ENCODE results near the gene AIPL1.
A peak's percentile ranks its signal among the peaks of the same experiment; 100 is the strongest.

The AIPL1 gene

DNA sequence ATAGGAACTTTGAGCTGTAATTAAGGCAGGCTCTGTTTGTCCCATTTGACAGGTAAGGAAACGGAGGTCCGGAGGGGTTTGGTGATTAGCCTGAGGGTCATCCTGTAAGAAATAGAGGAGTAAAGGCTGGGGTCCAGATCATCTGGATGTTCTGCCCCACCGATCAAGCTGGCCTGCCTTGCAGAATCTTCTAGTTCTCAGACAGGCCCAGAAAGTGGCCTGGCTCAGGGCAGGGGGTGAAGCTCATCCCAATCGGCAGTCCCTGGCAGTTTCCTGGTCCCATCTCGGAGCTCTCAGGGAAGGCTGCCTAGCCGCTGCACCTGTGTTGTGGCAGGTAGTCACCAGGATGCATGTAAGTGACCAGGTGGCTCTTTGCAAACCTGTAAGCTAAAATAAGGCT is 13.6 kb upstream of the AIPL1 start:
- Mint-ChIP-seq H3K36me3 (peaks cover 0 to 1% of the 10 kb centered on the region in 2 donors), H3K4me3 (no peak overlapping the region), H3K9me3 (no peaks in the 10 kb centered on the region), H3K4me1 (peaks cover 19 to 40% of the 10 kb centered on the region in 2 donors), H3K27me3 (no peaks in the 10 kb centered on the region), H3K27ac (no peak overlapping the region)
- no peak for ATAC-seq (replicated peaks)
- no peak for DNase-seq

DNA sequence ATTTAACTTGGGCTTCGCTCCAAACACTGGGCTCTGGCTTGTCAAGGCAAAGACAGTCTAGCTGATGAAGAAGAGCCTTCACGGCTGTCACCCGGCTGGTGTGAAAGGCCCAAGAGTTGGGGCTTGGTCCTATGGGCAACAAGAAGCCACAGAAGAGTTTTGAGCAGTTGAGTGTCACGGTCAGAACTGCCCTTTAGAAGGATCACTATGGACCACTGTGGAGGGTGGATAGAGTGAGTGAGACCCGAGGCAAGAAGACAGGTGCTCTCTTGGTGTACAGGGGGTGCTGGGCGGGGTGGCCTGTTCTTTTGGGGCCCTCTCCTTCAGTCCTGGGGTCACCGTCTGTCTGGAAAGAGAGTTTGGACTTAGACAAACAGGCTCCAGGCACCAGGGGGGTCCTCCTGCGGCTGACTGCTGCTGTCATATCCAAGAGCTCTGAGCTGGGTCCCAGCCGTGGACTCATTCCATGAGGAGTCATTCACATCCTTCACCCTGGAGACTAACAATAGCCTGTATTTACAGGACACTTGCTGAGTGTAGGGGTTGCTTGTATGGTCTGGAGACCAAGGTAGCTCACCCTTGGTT is 11.7 kb upstream of the AIPL1 start:
- Mint-ChIP-seq H3K4me3 (no peak overlapping the region), H3K36me3 (peaks cover 0 to 1% of the 10 kb centered on the region in 2 donors), H3K4me1 (peaks cover 14 to 23% of the 10 kb centered on the region in 2 donors), H3K27ac (no peak overlapping the region), H3K27me3 (no peaks in the 10 kb centered on the region), H3K9me3 (no peaks in the 10 kb centered on the region)
- DNase-seq: no peak
- no peak for ATAC-seq (replicated peaks)

DNA sequence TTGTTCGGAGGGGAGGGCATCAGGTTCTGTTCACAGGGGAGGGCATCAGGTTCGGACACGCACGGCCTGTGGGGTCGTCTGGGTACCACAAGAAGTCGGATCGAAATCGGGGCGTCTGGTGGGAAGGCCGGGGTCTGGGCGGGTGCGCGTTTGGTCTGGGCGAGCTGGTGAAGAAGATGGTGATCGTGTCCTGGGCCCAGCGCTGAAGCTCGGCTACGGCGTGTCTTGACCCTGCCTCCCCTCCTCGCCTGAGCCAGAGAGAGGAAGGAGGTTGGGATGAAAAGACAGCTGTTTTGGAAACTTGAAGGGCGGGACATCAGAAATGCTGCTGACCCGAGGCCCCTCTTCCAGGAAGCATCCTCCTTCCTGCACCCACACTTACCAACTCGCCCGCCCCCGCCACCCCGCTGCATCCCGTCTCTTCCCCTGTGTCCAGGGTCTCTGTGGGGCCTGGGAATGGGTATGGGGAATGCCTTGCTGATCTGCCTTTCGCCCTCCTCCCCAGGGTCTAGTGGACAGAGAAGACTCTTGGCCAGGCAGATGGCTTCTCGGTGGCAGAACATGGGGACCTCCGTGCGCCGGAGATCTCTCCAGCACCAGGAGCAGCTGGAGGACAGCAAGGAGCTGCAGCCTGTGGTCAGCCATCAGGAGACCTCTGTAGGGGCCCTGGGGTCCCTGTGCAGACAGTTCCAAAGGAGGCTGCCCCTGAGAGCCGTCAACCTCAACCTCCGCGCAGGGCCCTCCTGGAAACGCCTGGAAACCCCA is 9.8 kb upstream of the AIPL1 start:
- Mint-ChIP-seq H3K4me3 (peak overlapping the region; percentile 89), H3K9me3 (no peaks in the 10 kb centered on the region), H3K27ac (peak overlapping the region; percentile 93), H3K27me3 (peaks cover under 1 to 6% of the 10 kb centered on the region in 2 donors), H3K4me1 (peaks cover 6% of the 10 kb centered on the region in 2 donors), H3K36me3 (peaks cover 0 to 1% of the 10 kb centered on the region in 2 donors)
- DNase-seq: no peak
- ATAC-seq (replicated peaks): no peak

DNA sequence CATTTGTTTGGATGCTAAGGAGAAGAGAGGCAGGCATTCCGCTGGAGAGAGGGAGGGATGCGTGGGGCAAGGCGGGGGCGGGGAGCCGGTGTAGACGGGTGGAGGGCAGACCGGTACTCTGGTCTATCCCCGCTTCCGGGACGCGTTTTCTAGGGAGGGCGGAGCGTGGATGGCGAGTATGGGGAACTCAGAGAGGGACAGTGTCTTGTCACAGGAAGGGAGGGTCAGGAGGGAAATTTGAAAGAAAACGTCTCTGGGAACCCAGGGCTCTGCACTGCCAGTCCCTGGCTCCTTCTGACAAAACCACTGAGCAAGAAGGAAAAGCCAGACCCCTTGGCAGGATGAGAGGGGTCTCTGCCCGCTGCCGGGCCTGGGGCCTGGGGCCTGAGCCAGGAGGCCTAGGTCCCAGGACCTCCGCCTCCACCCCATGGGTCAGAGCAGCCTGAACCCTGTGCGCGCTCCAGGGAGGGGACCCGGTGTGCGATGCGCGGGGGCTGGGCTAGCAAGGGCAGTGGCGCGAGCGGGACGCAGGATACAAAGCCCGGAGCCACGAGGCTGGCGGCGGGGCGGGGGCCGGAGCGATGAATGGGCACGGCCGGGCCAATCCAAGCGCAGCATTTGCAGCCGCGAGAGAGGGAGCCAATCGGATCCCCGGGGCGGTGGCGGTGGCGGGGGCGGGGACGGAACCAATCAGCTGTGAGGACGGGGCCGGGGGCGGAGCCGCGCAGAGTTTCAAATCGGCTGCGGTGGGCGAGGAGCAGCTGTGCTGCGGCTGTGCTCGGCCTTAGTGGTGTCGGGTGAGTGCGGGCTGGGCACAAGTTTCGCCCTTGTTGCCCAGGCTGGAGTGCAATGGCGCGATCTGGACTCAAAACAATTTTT is 9.0 kb upstream of the AIPL1 start, which contains the start of gene PIMREG:
TSS of gene PIMREG (plus strand) at position 764 of the 879 bp plus-strand sequence. CDS start 656 bp downstream, outside the sequence.
- H3K4me1 Mint-ChIP-seq: peaks cover 6% of the 10 kb centered on the region in 2 donors
- peak; percentile 93 to 95 for ATAC-seq (replicated peaks)
- DNase-seq: peak; percentile 90
- H3K36me3 Mint-ChIP-seq: peaks cover 0 to 1% of the 10 kb centered on the region in 2 donors
- peak within 1 kb of the TSS; percentile 93 for H3K27ac Mint-ChIP-seq
- peaks cover 9 to 13% of the 10 kb centered on the region in 2 donors for H3K27me3 Mint-ChIP-seq
- H3K9me3 Mint-ChIP-seq: no peaks in the 10 kb centered on the region
- H3K4me3 Mint-ChIP-seq: peak within 1 kb of the TSS; percentile 89

DNA sequence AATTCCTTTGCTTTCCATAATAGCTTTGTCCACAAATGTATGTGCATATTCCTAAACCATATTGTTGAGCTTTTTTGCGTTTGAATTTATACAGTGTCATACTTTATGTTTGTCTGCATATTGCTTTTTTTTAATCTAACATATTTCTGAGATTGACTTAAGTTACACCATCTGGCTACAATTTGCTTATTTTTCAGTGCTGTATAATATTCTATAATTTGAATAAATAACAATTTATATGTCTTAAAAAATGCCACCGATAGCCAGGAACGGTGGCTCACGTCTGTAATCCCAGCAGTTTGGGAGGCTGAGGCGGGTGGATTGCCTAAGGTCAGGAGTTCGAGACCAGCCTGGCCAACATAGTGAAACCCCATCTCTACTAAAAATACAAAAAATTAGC is 7.9 kb upstream of the AIPL1 start:
- peaks cover 6% of the 10 kb centered on the region in 2 donors for H3K4me1 Mint-ChIP-seq
- H3K27ac Mint-ChIP-seq: no peak overlapping the region
- ATAC-seq (replicated peaks) (no peak), DNase-seq (no peak)
- peaks cover 0 to 1% of the 10 kb centered on the region in 2 donors for H3K36me3 Mint-ChIP-seq
- peak overlapping the region in 1 of 2 donors; percentile 89 for H3K4me3 Mint-ChIP-seq
- H3K9me3 Mint-ChIP-seq: no peaks in the 10 kb centered on the region
- peaks cover 12 to 13% of the 10 kb centered on the region in 2 donors for H3K27me3 Mint-ChIP-seq

DNA sequence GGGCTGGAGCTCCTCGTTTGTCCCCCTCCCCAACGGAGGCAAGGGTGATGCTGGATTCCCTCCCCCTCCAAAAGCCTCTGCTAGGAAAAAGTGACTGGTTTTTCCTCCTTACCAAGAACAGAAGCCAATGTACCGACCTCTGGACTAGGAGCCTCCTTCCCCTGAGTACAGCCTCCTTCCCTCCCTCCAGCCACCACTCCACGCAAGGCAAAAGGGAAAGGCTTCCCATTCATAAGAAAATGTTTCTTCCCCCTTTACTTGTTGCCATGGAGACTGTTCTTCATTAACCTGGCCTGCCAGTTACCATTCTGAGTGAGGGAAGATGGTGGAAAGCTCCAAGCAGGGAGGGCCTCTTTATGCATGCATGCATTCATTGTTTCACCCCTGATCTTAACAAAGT is 5.0 kb upstream of the AIPL1 start:
- no peak for DNase-seq
- no peak overlapping the region for H3K27ac Mint-ChIP-seq
- peaks cover 0 to 1% of the 10 kb centered on the region in 2 donors for H3K36me3 Mint-ChIP-seq
- H3K27me3 Mint-ChIP-seq: peaks cover 27% of the 10 kb centered on the region in 2 donors
- H3K4me1 Mint-ChIP-seq: peaks cover 6 to 8% of the 10 kb centered on the region in 2 donors
- H3K4me3 Mint-ChIP-seq: no peak overlapping the region
- no peaks in the 10 kb centered on the region for H3K9me3 Mint-ChIP-seq
- ATAC-seq (replicated peaks): no peak

DNA sequence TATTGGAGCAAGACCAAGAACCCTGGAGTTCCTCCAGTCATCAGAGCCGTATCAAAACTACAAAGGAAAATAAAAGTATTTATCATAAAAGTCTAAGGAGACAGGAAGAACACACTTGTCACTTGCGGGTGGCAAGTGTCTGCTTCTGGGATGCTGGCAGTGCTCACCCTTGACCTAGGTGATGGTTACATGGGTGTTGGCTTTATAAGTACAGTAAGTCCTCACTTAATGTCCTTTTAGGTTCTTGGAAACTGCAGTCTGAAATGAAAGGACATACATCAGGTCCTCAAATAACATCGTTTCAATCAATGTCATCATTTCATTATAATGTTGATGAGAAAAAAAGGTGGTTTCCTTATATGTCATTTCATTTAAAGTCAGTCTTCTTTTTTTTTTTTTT is 3.0 kb upstream of the AIPL1 start:
- Mint-ChIP-seq H3K9me3 (no peaks in the 10 kb centered on the region), H3K27me3 (peaks cover 35 to 37% of the 10 kb centered on the region in 2 donors), H3K36me3 (no peaks in the 10 kb centered on the region), H3K27ac (no peak overlapping the region), H3K4me1 (peaks cover 0 to 2% of the 10 kb centered on the region in 2 donors), H3K4me3 (no peak overlapping the region)
- ATAC-seq (replicated peaks): no peak
- DNase-seq: no peak

DNA sequence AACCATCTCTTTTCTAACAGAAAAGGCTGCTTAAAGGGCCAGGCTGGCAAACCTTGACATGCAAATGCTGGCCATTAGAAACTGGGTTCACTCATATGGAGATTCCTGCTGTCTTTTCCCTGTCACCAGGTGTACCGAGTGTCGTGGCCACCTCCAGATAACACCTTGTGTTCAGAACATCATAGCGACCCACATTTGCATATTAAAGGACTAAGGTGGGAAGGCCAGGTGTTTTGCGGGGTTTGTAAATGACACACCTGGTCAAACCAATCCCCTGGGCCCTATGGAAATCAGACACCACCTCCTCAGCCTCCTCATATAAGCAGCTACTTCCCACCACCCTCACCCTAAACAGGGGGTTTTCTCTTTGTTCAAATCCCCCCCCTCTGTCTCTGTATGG is 2.5 kb upstream of the AIPL1 start:
- ATAC-seq (replicated peaks) (no peak), DNase-seq (no peak)
- peaks cover 35 to 39% of the 10 kb centered on the region in 2 donors for H3K27me3 Mint-ChIP-seq
- no peaks in the 10 kb centered on the region for H3K9me3 Mint-ChIP-seq
- no peak overlapping the region for H3K4me3 Mint-ChIP-seq
- H3K36me3 Mint-ChIP-seq: no peaks in the 10 kb centered on the region
- H3K4me1 Mint-ChIP-seq: peaks cover 0 to 2% of the 10 kb centered on the region in 2 donors
- no peak overlapping the region for H3K27ac Mint-ChIP-seq

DNA sequence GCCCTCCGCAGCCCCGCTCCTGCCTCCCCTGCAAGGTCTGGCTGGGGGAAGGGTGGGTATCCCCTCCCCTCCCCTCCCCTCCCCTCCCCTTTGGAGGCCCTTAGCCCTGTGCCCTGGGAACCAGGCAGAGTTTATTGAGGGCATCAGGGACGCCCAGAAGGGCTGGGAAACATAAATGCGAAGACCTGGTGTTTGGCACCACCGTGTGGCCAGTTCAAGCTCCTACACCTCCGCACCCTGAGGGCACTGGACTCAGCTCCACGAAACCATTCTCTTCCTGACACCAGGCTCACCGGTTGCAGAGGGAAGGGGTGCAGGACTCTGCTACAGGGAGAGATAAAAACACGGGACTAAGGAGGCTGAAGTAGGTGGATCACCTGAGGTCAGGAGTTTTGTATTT is 1.0 kb upstream of the AIPL1 start:
- peaks cover 0 to 2% of the 10 kb centered on the region in 2 donors for H3K4me1 Mint-ChIP-seq
- ATAC-seq (replicated peaks) (peak; percentile 94 to 99), DNase-seq (peak; percentile 35)
- H3K36me3 Mint-ChIP-seq: peaks cover 0 to 6% of the 10 kb centered on the region in 2 donors
- peaks cover 39 to 43% of the 10 kb centered on the region in 2 donors for H3K27me3 Mint-ChIP-seq
- no peak overlapping the region for H3K27ac Mint-ChIP-seq
- no peak overlapping the region for H3K4me3 Mint-ChIP-seq
- peaks cover 4 to 7% of the 10 kb centered on the region in 2 donors for H3K9me3 Mint-ChIP-seq

DNA sequence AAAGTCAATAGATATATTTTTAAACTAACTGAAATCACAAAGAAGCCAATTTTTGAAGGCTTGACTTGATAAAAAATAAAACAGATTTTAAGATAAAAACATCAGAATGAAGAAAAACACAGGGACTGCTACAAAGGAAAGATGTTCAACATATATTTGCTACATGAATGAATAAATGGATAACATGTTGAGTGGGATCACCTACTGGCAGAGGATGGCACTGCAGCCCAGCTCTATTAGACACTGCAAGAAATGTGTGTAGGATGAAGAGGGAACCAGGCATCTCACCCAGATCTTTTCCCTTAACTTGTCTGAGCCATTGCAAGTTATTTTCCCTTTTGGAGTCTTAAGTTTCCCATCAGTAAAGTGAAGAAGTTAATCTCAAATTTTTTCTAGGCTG is 4.2 kb downstream of the AIPL1 start:
- Mint-ChIP-seq H3K27ac (no peak overlapping the region), H3K4me3 (no peak overlapping the region), H3K9me3 (peaks cover 4 to 11% of the 10 kb centered on the region in 2 donors), H3K27me3 (peaks cover 17 to 22% of the 10 kb centered on the region in 2 donors), H3K4me1 (peaks cover 7 to 16% of the 10 kb centered on the region in 2 donors), H3K36me3 (peaks cover 7 to 8% of the 10 kb centered on the region in 2 donors)
- DNase-seq (no peak), ATAC-seq (replicated peaks) (no peak)

DNA sequence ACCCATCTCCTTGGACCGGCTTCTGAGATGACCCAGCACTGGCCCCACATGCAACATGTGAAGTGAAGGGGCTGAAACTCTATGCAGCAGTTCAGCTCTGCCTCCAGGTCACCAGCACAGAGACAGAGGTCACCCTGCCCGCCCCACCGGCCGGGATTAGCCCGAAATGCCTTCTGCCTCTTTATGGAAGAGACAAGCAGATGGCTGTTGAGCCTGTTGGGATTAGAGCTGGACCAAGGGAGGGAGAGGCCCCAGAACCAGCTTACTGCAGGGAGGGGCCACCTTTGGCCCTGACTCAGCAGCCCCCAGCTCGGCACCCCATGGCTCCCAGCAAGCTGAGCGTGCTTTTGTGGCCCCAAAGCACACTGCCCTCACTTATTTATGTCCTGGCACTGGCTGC is 5.7 kb downstream of the AIPL1 start:
- Mint-ChIP-seq H3K27ac (no peak overlapping the region), H3K36me3 (peaks cover 7 to 8% of the 10 kb centered on the region in 2 donors), H3K4me3 (no peak overlapping the region), H3K4me1 (peaks cover 7 to 16% of the 10 kb centered on the region in 2 donors), H3K9me3 (peaks cover 4 to 11% of the 10 kb centered on the region in 2 donors), H3K27me3 (peaks cover 17 to 22% of the 10 kb centered on the region in 2 donors)
- DNase-seq: no peak
- no peak for ATAC-seq (replicated peaks)

DNA sequence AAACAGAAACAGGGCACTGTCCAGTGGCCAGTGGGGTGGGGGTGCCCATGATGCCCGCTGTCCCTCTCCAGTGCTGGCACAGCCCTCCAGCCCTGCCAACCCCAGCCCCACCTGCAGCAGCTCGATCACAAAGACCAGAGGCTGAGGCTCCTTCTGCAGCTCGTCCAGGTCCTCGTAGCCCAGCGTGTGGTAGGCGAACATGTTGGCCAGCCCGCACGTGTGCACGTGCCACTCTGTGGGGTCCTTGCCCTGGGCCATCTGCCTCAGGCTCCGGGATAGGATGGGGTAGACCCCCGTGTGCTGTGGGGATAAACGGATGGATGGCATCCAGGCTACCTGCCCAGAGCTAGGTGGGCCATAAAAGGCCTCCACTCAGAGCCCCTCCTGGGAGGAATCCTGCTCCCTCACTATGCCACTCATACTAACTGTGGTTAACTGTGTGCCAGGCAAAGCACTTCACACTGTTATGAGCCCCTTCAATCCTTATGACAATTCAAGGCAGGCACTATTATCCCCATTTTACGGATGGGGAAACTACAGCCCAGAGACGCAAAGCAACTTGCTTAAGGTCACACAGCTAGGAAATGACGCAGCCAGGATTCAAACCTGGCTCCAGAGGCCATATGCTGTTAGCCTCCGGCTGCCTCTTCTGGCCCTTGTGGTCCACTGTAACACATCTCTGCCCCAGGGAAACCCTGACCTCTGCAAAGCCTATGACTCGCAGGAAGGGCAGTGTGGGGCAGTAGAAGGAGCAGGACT is 6.5 kb downstream of the AIPL1 start:
- Mint-ChIP-seq H3K27ac (no peak overlapping the region), H3K27me3 (peaks cover 14 to 20% of the 10 kb centered on the region in 2 donors), H3K9me3 (peaks cover 4 to 11% of the 10 kb centered on the region in 2 donors), H3K4me3 (no peak overlapping the region), H3K36me3 (peaks cover 7 to 8% of the 10 kb centered on the region in 2 donors), H3K4me1 (peaks cover 7 to 16% of the 10 kb centered on the region in 2 donors)
- ATAC-seq (replicated peaks): no peak
- DNase-seq: no peak

DNA sequence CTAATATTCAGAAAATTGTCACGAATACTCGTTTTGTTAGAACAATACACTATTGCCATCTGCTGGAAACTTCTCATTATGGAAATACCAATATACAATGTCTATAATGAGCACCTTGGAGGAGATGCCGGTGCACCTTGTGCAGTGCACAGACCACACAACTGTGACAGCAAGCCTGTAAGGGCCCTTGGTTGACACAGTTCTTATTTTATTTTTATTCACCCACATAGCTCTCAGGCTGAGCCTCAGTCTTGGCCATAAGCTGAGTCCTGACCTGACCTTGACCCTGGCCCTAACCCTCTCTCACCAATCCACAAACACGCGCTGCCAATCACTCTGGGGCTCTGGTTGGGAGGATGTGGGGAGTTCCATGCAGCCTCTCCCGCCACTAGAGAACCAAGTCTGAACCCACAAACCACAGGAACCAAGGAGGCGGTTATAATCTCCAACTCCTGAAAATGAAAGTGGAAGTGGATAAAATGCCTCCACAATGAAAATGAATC is 7.6 kb downstream of the AIPL1 start:
- peaks cover 7 to 16% of the 10 kb centered on the region in 2 donors for H3K4me1 Mint-ChIP-seq
- H3K36me3 Mint-ChIP-seq: peaks cover 7 to 8% of the 10 kb centered on the region in 2 donors
- DNase-seq (peak; percentile 19), ATAC-seq (replicated peaks) (peak; percentile 73 to 88)
- peak overlapping the region; percentile 63 for H3K27ac Mint-ChIP-seq
- peak overlapping the region in 1 of 2 donors; percentile 28 for H3K4me3 Mint-ChIP-seq
- peaks cover 11 to 29% of the 10 kb centered on the region in 2 donors for H3K27me3 Mint-ChIP-seq
- peaks cover 4 to 11% of the 10 kb centered on the region in 2 donors for H3K9me3 Mint-ChIP-seq

All from stimulated activated naive B cell treated with anti-CD40 and anti-IgM and Interleukin-4, amounts not matched to agents 10 μg/mL and 1 μg/mL and 100 μg/mL, for 72 hours (primary cell).